ENCODE measurements around the gene MYMK.

MYMK gene

GRCh38 chr9:133509179-133510083 lies 15.3 kb downstream of the MYMK start:
- no peak overlapping the region for H3K4me3 ChIP-seq (ENCODE audit: low read depth, low read length)
- no peak for TF ChIP-seq CTCF (IDR thresholded peaks at IDR 0.05; ENCODE audit: borderline replicate concordance, insufficient read depth, low read depth, low read length)

GRCh38 chr9:133508046-133508445 lies 16.7 kb downstream of the MYMK start:
- no peak for TF ChIP-seq CTCF (IDR thresholded peaks at IDR 0.05; ENCODE audit: borderline replicate concordance, insufficient read depth, low read depth, low read length)
- no peak overlapping the region for H3K4me3 ChIP-seq (ENCODE audit: low read depth, low read length)

GRCh38 chr9:133507246-133507965 lies 17.4 kb downstream of the MYMK start:
- H3K4me3 ChIP-seq (ENCODE audit: low read depth, low read length) = no peak overlapping the region
- TF ChIP-seq CTCF (IDR thresholded peaks at IDR 0.05; ENCODE audit: borderline replicate concordance, insufficient read depth, low read depth, low read length) = no peak

GRCh38 chr9:133506653-133507038 lies 18.1 kb downstream of the MYMK start:
- TF ChIP-seq CTCF (IDR thresholded peaks at IDR 0.05; ENCODE audit: borderline replicate concordance, insufficient read depth, low read depth, low read length) = no peak
- no peak overlapping the region for H3K4me3 ChIP-seq (ENCODE audit: low read depth, low read length)

- TF ChIP-seq CTCF (IDR thresholded peaks at IDR 0.05; ENCODE audit: borderline replicate concordance, insufficient read depth, low read depth, low read length) = no peak
- no peak overlapping the region for H3K4me3 ChIP-seq (ENCODE audit: low read depth, low read length)
These were observed 18.7 kb downstream of the MYMK start for GRCh38 chr9:133505901-133506652.

GRCh38 chr9:133505186-133505830 lies 19.5 kb downstream of the MYMK start:
- no peak for TF ChIP-seq CTCF (IDR thresholded peaks at IDR 0.05; ENCODE audit: borderline replicate concordance, insufficient read depth, low read depth, low read length)
- no peak overlapping the region for H3K4me3 ChIP-seq (ENCODE audit: low read depth, low read length)

Measured in GM12875 (cell line).